ENCODE measurements around the gene PARD3B.

The PARD3B gene

DNA sequence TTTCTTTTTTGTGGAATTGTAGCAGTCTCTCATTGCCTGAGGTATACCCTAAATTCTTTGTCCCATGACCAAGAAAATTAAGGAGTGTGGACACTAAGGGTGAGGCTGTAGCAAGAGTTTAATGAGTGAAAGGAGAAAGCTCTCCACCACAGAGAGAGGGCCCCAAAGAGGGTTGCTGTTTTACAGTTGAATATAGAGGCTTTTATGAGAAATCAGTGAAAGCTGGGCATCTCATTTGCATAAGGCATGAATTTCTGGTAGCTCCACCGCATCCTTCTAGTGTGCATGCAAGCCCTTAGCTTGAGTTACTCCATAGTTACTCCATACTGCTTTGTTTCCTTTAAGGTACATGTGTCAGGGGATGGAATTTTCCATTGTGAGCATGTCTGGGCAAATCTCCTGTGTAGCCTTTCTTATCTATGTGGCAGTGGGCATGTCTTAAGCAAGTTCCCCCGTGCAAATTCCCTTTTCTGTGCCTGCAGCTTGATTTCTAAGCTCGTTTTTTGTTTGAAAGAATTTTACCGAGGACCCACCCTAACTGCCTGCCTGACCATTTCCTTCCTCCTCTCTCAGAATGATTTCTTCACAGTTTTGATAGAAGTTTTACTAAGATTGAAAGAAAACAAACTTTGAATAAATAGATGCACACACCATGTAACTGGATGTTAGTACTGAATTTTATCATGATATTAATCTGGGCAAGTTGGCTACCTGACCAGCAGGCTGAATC is 218.9 kb downstream of the PARD3B start:
- no peak for DNase-seq (ENCODE audit: low read depth in 2 of 2)

DNA sequence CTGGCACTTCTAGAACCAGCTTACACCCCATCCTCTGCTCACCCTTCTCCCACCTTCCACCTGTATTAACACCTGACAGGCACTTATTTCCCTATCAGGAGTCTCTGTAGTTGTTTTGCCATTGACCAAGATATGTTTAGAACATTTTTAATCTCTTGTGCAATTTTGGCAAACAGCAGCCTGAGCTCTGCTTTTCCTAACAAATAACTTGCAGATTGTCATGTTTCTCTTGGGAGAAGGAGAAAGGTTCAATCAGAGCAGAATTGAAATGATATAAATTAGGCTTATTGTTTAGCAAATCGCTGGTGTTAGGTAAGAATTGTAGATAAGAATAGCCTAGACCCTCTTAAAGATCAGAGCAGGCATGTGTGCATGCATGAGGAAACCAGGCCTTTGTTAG is 225.5 kb downstream of the PARD3B start:
- no peak for DNase-seq (ENCODE audit: low read depth in 2 of 2)

- DNase-seq (ENCODE audit: low read depth in 2 of 2), result no peak
These were observed 226.4 kb downstream of the PARD3B start for GRCh38 chr2:204771721-204772120.

DNA sequence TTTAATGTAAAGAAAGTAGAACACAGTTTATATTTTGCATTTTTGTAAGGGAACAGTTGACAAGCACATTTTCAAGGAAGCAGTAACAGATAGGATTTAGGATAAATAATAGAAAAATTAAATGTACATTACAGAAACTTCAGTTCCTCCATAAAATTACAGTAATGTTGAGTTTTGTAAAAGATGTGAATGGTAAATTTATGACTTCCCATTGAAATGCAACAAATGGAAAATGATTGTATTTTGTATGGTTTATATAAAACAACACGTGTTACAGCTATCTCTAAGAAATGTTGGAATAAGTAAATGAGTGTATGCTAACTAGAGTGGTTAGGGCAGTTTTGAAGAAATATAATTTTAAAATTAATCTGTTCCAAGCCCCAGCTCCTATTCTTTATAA is 227.3 kb downstream of the PARD3B start:
- DNase-seq (ENCODE audit: low read depth in 2 of 2), result no peak

DNA sequence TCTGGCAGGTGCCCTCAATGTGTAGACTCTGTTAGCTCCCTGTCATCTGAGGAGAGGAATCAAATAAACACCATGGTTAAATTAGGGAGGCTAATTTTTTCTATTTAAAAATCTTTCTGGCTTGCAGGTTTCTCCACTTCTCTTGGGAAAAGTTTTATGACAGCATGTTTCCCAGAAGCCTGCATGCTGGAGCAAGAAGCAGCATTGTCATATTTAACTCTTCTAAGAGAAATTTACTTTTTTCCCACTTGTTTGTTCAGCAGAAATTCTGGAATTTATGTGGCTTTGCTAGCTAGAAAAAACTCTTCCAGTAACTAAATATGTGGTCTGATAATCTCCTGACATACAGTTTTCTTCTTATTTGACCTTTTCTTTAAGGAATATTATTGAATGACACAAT is 230.5 kb downstream of the PARD3B start:
- DNase-seq (ENCODE audit: low read depth in 2 of 2), result no peak

DNA sequence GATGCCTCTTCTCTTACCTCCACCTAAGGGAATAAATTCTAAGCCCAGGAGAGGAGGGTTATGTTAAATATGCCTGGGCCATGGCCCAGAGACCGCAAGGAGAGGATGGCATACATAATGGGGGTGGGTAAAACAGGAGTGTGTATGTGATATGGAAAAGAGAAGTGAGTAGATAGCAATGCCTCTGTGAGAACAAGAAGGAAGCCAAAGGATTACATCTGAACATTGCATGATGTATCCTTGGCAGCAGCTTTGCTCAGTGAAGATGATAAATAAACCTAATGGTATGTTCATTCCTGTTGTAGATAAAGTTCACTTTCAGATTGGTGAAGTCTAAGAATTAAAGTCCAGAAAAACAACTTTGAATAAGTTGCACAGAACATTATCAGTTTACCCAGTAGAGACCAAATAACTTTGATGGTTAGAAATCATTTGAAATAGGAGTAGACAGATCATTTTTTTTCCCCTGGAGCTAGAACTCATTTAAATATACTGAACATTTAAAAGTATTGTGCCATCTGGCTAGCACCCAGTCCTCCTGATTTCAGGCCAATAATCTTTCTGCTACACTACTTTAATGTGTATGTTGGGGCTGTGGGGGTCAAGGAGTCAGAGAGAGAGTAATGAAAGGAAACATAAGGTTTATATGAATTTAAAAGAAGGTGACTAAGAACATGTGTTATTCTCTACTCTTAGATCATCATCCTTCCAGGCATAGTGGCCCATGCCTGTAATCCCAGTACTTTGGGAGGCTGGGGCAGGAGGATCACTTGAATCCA is 231.7 kb downstream of the PARD3B start:
- no peak for DNase-seq (ENCODE audit: low read depth in 2 of 2)

DNA sequence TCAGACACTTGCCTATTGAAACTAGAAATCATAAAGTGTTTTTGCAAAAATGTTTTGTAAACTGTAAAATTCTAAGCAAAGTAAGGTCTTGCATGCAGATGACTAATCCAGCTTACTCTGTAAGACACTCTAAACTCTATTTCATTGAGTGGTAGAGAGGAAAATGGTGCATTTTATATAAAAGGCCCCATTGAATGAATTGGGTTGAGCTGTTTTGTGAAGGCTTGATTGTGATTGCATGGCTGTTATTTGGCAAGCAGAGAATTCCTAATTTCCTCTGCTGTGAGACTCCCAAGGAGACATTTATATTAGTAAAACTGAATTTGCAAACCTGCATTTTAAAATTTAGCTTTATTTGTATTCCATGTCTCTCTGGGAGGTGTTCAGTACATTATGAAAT is 234.5 kb downstream of the PARD3B start:
- DNase-seq (ENCODE audit: low read depth in 2 of 2), result no peak

GRCh38 chr2:204781941-204782340 is 236.7 kb downstream of the PARD3B start:
- no peak for DNase-seq (ENCODE audit: low read depth in 2 of 2)

DNA sequence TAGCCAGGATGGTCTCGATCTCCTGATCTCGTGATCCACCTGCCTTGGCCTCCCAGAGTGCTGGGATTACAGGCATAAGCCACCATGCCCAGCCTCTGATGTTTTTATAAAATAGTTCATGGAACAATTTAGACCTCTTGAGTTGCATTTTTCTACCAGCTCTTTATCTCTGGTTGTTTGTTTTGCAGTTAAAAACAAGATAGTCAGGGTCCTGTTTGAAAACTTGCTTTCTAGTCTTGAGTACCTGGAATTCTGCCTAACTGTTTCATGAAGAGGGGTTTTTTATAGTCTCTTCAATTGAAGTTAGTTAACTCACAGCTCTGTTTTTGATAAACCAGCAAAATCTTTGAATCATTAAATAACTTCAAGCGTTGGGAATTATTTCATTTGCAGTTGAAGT is 244.8 kb downstream of the PARD3B start:
- DNase-seq (ENCODE audit: low read depth in 2 of 2), result no peak

GRCh38 chr2:204791230-204791629 is 246.0 kb downstream of the PARD3B start:
- no peak for DNase-seq (ENCODE audit: low read depth in 2 of 2)

GRCh38 chr2:204794624-204795023 is 249.3 kb downstream of the PARD3B start:
- no peak for DNase-seq (ENCODE audit: low read depth in 2 of 2)

- DNase-seq (ENCODE audit: low read depth in 2 of 2), result no peak
These were observed 249.9 kb downstream of the PARD3B start for GRCh38 chr2:204795156-204795555.

DNA sequence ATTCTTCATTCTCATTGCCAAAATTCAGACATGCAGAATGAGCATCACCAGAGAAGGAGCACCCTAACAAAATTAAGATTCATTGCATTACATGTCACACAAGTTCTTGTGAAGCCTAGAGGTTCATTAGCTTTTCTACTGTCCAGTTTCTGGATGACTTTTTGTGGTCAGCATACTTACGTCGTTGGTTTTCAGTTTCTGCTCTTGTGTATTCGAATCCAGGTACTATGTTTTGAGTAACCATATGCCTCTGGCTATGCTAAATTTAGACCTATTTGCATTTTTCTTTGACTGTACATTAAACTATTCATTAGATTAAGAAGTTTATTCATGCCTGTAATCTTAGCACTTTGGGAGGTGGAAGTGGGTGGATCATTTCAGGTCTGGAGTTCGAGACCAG is 251.3 kb downstream of the PARD3B start:
- DNase-seq (ENCODE audit: low read depth in 2 of 2), result no peak

DNA sequence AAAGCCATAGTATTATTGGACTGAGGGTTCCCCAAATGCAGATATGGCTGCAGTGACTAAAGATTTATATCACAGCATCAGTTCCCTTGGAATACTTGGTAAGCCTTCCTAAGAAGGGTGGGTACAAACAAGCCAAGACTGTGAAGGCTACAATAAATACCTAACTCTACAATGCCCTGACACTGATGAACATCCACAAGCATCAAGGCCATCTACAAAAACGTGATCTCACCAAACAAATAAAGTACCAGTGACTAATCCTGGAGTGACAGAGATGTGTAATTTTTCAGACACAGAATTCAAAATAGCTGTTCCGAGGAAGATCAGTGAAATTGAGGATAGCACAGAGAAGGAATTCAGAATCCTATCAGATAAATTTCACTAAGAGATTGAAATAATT is 254.5 kb downstream of the PARD3B start:
- no peak for DNase-seq (ENCODE audit: low read depth in 2 of 2)

DNA sequence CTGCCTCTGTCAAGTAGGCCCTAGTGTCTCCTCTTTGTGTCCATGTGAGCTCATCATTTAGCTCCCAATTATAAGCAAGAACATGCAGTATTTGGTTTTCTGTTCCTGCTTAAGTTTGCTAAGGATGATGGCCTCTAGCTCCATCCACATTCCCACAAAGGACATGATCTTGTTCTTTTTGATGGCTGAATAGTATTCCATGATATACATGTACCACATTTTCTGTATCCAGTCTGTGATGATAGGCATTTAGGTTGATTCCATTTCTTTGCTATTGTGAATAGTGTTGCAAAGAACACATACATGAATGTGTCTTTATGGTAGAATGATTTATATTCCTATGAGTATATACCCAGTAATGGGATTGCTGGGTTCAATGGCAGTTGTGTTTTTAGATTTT is 263.2 kb downstream of the PARD3B start:
- no peak for DNase-seq (ENCODE audit: low read depth in 2 of 2)

DNA sequence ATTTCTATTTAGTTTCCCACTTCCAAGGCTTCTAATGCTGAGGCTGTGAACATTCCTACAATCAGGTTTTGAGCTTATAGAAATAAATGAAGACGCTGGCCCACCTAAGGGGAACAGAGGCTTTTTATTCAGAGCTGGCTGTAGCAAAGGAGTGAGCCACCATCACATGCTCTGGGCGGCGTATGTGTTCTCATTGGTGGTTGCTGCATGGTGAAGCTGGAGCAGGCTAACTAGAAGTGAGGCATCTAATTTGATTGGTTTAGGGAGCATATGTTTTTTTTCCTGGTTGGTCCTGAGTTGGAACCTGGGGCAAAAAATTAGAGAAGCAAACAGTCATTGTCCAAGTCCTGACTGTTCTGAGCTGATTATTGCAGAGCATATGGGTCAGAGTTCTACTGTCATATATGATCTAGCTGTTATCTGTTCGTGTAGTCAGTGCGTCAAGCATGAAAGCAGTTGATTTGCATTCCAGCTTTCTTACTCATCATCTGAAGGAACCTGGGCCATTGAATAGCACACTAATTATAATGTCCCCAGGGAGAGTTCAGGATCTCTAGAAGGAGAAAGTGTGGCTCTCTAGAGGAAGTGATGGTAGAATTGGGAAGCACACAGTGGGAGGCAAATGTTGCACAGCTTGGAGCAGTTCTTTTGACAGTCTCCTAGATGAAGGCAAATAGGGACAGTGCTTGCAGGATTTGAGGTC is 279.6 kb downstream of the PARD3B start:
- DNase-seq (ENCODE audit: low read depth in 2 of 2), result no peak

DNA sequence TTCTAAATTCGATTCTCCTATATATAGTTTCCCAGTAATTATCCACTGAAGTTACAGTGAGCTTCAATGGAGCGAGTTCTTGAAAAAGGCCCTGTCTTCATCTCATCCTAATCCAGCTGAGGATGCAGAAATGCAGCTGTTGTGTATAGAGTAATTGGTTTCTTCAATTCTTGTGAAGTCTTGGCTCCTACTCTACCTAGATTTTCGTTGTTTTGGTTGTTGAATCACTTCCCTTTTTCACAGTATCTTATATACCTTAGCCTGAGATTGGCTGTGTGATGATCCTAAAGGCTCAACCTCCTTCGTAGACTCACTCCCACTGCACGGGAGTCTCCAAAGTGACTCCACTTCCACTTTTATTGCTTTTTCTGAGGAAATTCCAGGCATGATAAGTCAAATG is 280.4 kb downstream of the PARD3B start:
- no peak for DNase-seq (ENCODE audit: low read depth in 2 of 2)

DNA sequence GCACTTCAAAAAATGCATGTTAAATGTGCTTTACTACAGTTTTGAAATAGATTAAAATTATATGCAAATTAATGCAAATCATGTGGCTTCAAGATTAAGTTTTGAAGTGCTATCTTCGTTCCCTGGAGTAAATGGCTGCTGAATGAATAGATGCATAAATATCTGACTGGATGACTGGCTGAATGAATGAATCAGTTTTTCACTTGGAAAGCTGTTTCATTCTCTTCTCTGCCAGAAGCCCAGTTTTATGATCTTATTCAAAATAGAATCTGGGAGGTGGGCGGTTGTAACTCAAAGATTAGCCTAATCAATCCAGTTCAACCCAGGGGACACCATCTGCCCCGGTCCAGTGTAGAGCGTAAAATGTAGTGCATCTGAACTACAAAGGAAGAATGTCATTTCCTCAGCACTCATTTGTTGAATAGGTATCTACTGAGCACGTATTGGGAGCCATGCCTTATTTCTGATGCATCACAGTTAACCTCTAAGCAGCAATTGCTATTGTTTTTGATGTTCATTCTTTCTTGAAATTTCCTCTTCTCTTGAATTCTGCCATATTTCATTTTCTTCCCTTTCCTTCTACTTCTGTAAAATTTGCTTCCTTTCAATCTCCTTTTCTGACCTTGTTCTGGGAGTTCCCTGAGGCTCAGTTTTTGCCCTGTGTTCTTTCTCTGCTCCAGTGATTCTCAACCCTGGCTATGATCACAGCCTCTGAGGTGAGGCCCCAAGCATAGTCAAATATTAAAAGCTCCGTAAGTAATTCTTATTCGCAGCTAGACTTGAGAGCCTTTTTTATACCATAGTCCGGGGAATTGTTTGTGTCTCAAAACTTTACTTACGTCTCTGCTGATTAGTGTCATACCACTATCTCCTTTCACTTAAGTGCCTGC is 282.7 kb downstream of the PARD3B start:
- no peak for DNase-seq (ENCODE audit: low read depth in 2 of 2)

GRCh38 chr2:204834716-204835384 is 289.6 kb downstream of the PARD3B start:
- DNase-seq (ENCODE audit: low read depth in 2 of 2), result no peak

- no peak for DNase-seq (ENCODE audit: low read depth in 2 of 2)
These were observed 290.5 kb downstream of the PARD3B start for GRCh38 chr2:204835786-204836185.

GRCh38 chr2:204840504-204840903 is 295.2 kb downstream of the PARD3B start:
- DNase-seq (ENCODE audit: low read depth in 2 of 2), result no peak

All from stimulated activated CD4-positive, alpha-beta T cell treated with anti-CD3 and anti-CD28 coated beads, Interleukin-15, amount 100 ng/mL, for 48 hours (primary cell).